D721Med (cell line): ENCODE data around the gene TMEM30B.

Source experiments
- DNase-seq: peaks from one replicate; pipeline ENCODE4 v3.0.0; 2011; ENCODE audit warnings: low spot score; ENCODE audit not compliant: insufficient read length
- FAIRE-seq: peaks from 2 replicates; lab custom pipeline; 2011; peaks lifted over from hg19 to GRCh38; lab: Jason Lieb, UNC
- CTCF ChIP-seq: IDR thresholded peaks from 2 replicates; pipeline ENCODE4 v1.5.1; 2012; ENCODE audit warnings: mild to moderate bottlenecking, control low read depth; ENCODE audit not compliant: insufficient read depth; ENCODE audit errors: missing control alignments

Gene TMEM30B

GRCh38 chr14:61287196-61287595, 6.1 kb upstream of the TMEM30B start:
- DNase-seq, result no peak
- no peak for FAIRE-seq
- TF ChIP-seq CTCF, result no peak

GRCh38 chr14:61285364-61285763, 4.2 kb upstream of the TMEM30B start:
- no peak for FAIRE-seq

GRCh38 chr14:61284001-61284400, 2.9 kb upstream of the TMEM30B start:
- TF ChIP-seq CTCF, result no peak
- DNase-seq, result no peak
- no peak for FAIRE-seq

More at GRCh38 chr14:61285364-61285763, 4.2 kb upstream of the TMEM30B start:
- DNase-seq, result no peak
- no peak for TF ChIP-seq CTCF

DNA sequence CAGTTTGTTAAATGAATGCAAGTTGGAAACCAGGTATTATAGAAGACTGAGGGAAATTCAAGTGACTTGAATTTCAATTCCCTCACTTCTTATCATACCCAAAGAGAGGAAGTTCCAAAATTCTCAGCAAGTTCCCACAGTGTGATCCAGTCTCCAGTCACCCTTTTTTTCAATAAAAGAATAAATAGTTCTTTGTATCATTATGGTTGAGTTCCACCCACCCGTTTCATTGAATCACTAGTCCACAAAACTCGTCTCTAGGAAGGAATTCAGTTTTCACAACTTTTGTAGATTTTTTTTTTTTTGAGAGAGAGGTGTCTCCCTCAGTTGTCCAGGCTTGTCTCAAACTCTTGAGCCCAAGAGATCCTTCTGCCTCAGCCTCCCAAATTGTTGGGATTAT, 1.6 kb upstream of the TMEM30B start:
- FAIRE-seq (no peak), DNase-seq (no peak)
- TF ChIP-seq CTCF, result no peak

- no peak for FAIRE-seq
- no peak for TF ChIP-seq CTCF
- DNase-seq, result no peak
Observed at GRCh38 chr14:61281948-61282275, 774 bp upstream of the TMEM30B start.

GRCh38 chr14:61280526-61281185, 482 bp downstream of the TMEM30B start:
- no peak for FAIRE-seq
- no peak for DNase-seq
- no peak for TF ChIP-seq CTCF

- DNase-seq, result no peak
- no peak for FAIRE-seq
Observed at GRCh38 chr14:61280092-61280525, 1.0 kb downstream of the TMEM30B start.

More at GRCh38 chr14:61280092-61280525, 1.0 kb downstream of the TMEM30B start:
- TF ChIP-seq CTCF, result no peak
